NCI-H1048 (cell line): ENCODE data around the gene SULT1C3.

Experiments
- DNase-seq: peaks from one replicate; lab custom pipeline; 2025; lab: John Stamatoyannopoulos, UW

The SULT1C3 gene

GRCh38 chr2:108239786-108240185 is at the start of gene SULT1C3:
Gene SULT1C3 (plus strand): TSS chr2:108239968. CDS start chr2:108247195, 7,227 bp downstream.
- no peak for DNase-seq

DNA sequence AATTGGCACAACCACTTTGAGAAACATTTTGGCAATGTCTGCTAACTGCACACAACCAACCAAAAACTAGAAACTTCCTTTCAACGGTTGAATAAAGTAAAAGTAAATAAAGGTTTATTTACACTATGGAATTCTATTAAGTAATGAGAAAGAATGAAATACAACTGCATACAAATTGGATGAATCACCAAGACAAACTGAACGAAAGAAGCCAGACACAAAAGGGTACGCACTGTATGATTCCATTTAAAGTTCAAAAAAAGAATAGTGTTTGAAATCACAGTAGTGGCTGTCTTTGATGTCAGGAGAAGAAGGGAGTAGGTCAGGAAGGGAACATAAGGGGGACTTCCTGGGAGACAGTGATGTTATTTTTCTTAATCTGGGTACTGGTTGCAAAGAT is 46.5 kb upstream of the SULT1C3 start:
- no peak for DNase-seq

- no peak for DNase-seq
Observed at GRCh38 chr2:108194409-108195132, 45.2 kb upstream of the SULT1C3 start.

GRCh38 chr2:108195133-108195439 is 44.7 kb upstream of the SULT1C3 start:
- no peak for DNase-seq

DNA sequence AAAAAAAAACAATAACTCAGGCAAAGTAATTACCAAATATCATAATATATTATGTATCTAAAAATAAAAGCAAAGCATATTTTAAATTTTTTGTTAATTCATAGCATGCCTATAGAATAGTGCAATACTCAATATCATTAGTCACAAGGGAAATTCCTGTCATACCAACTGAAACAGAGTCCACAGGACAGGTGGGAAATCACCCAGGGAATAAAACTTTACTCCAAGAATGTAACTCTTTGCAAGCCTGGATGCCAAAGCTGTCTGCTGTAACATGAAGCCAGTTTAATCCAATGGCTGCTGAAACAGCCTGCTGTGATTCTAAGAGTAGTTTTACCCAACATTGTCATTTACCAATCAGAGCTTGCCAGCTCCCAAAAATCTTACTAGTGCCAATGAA is 40.0 kb upstream of the SULT1C3 start:
- DNase-seq, result no peak

- no peak for DNase-seq
Observed at GRCh38 chr2:108200569-108200968, 39.2 kb upstream of the SULT1C3 start.

DNA sequence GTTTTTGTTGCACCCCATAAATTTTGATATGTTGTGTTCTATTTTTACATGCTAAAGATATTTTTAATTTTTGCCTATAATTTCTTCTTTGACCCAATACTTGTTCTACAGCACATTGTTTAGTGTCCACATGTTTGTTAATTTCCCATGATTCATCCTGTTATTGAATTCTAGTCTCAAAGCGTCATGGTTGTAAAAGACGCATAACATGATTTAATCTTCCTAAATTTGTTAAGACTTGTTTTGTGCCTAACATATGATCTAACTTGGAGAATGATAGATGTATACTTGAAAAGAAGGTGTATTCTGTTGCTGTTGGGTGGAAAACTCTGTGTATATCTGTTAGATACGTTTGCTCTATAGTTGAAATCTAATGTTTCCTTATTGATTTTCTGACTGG is 27.1 kb upstream of the SULT1C3 start:
- DNase-seq, result no peak

DNA sequence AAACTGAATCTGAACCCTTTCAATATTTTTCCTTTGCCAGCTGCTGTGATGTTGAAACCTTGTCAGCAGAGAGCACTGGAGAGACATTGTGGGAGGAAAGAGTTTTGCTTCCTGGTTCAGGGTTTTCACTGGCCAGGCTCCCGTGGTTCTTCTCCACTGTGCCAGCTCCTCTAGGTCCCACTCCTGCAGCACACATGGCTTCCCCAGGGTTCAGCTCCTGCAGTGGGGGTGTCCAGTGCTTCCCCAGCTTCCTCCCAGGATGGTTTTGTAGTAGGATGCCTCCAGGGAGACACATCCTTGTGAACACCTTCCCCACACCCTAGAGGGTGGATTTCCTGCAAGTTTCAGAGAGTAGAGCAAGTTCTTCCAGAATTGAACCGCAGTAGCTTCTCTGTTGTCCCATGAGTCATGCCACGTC is 24.0 kb upstream of the SULT1C3 start:
- no peak for DNase-seq

GRCh38 chr2:108217211-108217610 is 22.6 kb upstream of the SULT1C3 start:
- DNase-seq, result no peak

DNA sequence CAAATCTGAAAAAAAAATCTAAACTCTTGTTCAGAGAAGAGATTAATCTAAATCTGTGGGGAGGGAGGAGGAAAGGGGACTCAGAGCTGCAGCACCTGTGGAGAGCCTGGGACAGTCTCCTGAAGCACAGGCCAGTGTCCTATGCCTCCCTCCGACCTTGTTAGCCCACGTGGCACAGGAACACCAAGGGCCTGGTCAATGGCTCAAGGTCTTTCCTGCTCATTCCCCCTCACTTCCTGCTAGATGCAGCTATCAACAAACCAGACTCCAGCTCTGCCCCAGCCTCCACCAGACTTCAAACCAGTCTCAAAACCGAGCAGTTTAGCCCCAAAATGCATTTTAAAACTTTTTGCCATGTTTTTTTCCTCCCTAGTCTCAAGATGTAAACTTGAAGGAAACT is 20.1 kb upstream of the SULT1C3 start:
- DNase-seq, result no peak

GRCh38 chr2:108220191-108220590 is 19.6 kb upstream of the SULT1C3 start:
- no peak for DNase-seq

- DNase-seq, result no peak
Observed at GRCh38 chr2:108220942-108221541, 18.7 kb upstream of the SULT1C3 start.

GRCh38 chr2:108222261-108222660 is 17.5 kb upstream of the SULT1C3 start:
- no peak for DNase-seq

GRCh38 chr2:108223573-108223972 is 16.2 kb upstream of the SULT1C3 start:
- DNase-seq, result no peak

- DNase-seq, result no peak
Observed at GRCh38 chr2:108224022-108224421, 15.7 kb upstream of the SULT1C3 start.

GRCh38 chr2:108226564-108226963 is 13.2 kb upstream of the SULT1C3 start:
- no peak for DNase-seq

DNA sequence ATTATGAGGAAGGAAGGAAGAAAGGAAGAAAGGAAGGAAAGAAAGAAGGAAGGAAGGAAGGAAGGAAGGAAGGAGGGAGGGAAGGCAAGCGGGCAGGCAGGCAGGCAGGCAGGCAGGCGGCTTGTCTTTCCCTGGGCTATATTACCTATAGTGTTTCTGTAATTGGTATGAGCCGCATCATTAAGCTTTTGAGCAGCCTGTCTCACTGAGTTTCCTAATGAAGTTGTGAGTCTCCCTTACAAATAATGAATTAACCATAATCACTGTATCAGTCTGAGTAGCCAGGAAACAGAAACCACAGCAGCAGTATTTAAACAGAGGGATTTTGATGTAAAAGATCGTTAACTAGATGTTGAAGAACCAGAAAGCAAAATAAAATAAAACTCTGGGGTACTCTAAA is 11.8 kb upstream of the SULT1C3 start:
- DNase-seq, result no peak

DNA sequence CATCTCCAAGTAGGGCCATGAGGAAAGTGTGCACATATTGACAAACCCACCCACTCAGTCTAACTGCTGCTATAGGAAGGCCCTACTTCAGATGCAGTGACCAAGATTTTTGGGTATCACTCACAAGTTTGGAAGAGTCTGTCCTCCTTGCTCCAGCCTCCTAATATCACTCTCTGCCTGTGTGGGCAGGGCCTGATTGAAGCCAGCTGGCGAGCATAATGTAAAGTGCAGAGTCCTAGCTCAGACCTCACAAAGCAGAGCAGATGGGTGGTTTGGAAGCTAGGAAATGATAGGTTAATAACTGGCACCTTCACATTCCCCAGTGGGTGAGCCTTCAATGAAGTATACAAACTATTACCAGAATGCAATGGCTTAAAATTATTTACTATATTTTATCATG is 11.2 kb upstream of the SULT1C3 start:
- no peak for DNase-seq

GRCh38 chr2:108229875-108230274 is 9.9 kb upstream of the SULT1C3 start:
- DNase-seq, result no peak

DNA sequence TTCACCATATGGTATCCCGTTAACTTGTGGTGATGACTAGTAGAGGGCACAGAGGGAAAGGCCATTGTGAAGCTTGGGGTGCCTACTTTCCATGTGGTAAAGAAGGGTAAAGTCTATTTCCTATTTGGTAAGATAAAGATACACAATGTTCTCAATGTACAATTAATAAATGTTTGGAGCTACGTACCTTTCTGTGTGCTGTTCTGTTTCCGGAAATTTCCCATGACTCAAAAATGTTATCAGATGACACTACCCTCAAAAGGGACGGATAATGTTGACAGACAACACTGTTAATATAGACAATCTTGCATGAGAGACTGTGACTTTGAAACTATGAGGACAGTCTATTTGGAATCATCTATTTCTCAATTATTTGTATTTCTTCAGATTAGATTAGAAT is 4.2 kb upstream of the SULT1C3 start:
- no peak for DNase-seq

GRCh38 chr2:108236676-108237335 is 3.0 kb upstream of the SULT1C3 start:
- DNase-seq, result no peak

GRCh38 chr2:108240966-108241365 is 1.2 kb downstream of the SULT1C3 start:
- DNase-seq, result no peak

DNA sequence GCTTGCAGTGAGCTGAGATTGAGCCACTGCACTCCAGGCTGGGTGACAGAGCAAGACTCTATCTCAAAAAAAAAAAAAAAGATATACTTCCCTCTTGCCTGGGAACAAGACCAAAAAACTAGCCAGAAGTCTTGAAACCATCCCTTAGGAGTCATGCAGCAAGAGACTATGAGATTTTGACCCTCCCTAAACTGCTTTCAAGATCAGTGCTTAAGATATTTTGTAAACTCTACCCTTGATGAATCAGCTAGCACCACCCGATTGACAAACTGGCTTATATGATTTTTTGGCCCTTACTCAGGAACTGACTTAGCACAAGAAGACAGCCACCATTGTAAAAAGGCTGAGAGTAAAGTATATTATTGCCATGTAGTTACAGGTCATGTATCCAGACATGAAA is 3.8 kb downstream of the SULT1C3 start:
- no peak for DNase-seq
